SK-N-SH treated with all-trans-retinoic acid at 6 μM for 48 hours (cell line): ENCODE results near the gene PCDHGA5.

Experiments used
- ATAC-seq: fragments of 200-7000 bp; cut with Tn5 transposase; 3 replicates; pipeline ENCODE4 v1.9.1; 2020; ENCODE audit warnings: mild to moderate bottlenecking, moderate library complexity
- ARNTL ChIP-seq: fragments of 450-650 bp; formaldehyde crosslinking; IDR thresholded peaks from 2 replicates; pipeline ENCODE4 v1.5.0; 2020; ENCODE audit warnings: low read depth, mild to moderate bottlenecking, moderate library complexity, borderline replicate concordance
- BACH2 ChIP-seq: fragments of 250-450 bp; sonication (Bioruptor Pico); IDR thresholded peaks from 2 replicates; pipeline ENCODE4 v1.9.0; 2021; ENCODE audit warnings: mild to moderate bottlenecking, borderline replicate concordance
- CREB5 ChIP-seq: fragments of 250-450 bp; sonication (Bioruptor Pico); IDR thresholded peaks from 2 replicates; pipeline ENCODE4 v1.5.1; 2020; ENCODE audit warnings: low read depth, mild to moderate bottlenecking, moderate library complexity
- CSDC2 ChIP-seq: fragments of 250-450 bp; sonication (Bioruptor Pico); IDR thresholded peaks from 2 replicates; pipeline ENCODE4 v1.5.0; 2020; ENCODE audit warnings: mild to moderate bottlenecking, moderate library complexity
- CSRNP3 ChIP-seq: fragments of 250-450 bp; sonication (Bioruptor Pico); IDR thresholded peaks from 2 replicates; pipeline ENCODE4 v1.5.1; 2021; ENCODE audit warnings: mild to moderate bottlenecking, moderate library complexity
- GLIS3 ChIP-seq: fragments of 250-450 bp; sonication (Bioruptor Pico); IDR thresholded peaks from 2 replicates; pipeline ENCODE4 v1.5.0; 2020; ENCODE audit warnings: mild to moderate bottlenecking, moderate library complexity
- ISL1 ChIP-seq: fragments of 250-450 bp; sonication (Bioruptor Pico); IDR thresholded peaks from 2 replicates; pipeline ENCODE4 v2.1.2; 2022; ENCODE audit warnings: mild to moderate bottlenecking, moderate library complexity
- OSR1 ChIP-seq: fragments of 250-450 bp; sonication (Bioruptor Pico); IDR thresholded peaks from 2 replicates; pipeline ENCODE4 v1.8.0; 2022; ENCODE audit warnings: moderate library complexity, mild to moderate bottlenecking, inconsistent platforms
- PATZ1 ChIP-seq: fragments of 250-450 bp; sonication (Bioruptor Pico); IDR thresholded peaks from 2 replicates; pipeline ENCODE4 v1.8.0; 2020; ENCODE audit warnings: mild to moderate bottlenecking, moderate library complexity, borderline replicate concordance
- PPARA ChIP-seq: fragments of 250-450 bp; sonication (Bioruptor Pico); IDR thresholded peaks from 2 replicates; pipeline ENCODE4 v1.5.0; 2020; ENCODE audit warnings: mild to moderate bottlenecking, borderline replicate concordance
- RARB ChIP-seq: fragments of 250-450 bp; sonication (Bioruptor Pico); IDR thresholded peaks from 2 replicates; pipeline ENCODE4 v1.8.0; 2021; ENCODE audit warnings: mild to moderate bottlenecking, moderate library complexity
- SNAI2 ChIP-seq: fragments of 250-450 bp; sonication (Bioruptor Pico); IDR thresholded peaks from 2 replicates; pipeline ENCODE4 v1.5.0; 2020; ENCODE audit warnings: mild to moderate bottlenecking, moderate library complexity
- TCF4 ChIP-seq: fragments of 250-450 bp; sonication (Bioruptor Pico); IDR thresholded peaks from 2 replicates; pipeline ENCODE4 v1.8.0; 2021; ENCODE audit warnings: mild to moderate bottlenecking, moderate library complexity, borderline replicate concordance
- TSHZ2 ChIP-seq: fragments of 250-450 bp; sonication (Bioruptor Pico); IDR thresholded peaks from 2 replicates; pipeline ENCODE4 v1.5.0; 2020; ENCODE audit warnings: mild to moderate bottlenecking, moderate library complexity
- ZC3H10 ChIP-seq: fragments of 250-450 bp; sonication (Bioruptor Pico); IDR thresholded peaks from 2 replicates; pipeline ENCODE4 v1.5.1; 2021; ENCODE audit warnings: mild to moderate bottlenecking, moderate library complexity
- ZFP3 ChIP-seq: fragments of 250-450 bp; sonication (Bioruptor Pico); IDR thresholded peaks from 2 replicates; pipeline ENCODE4 v1.5.0; 2020; ENCODE audit warnings: mild to moderate bottlenecking, moderate library complexity
- ZFP30 ChIP-seq: fragments of 450-650 bp; formaldehyde crosslinking; IDR thresholded peaks from 2 replicates; pipeline ENCODE4 v1.5.0; 2022; ENCODE audit warnings: mild to moderate bottlenecking, moderate library complexity
- ZNF565 ChIP-seq: fragments of 450-650 bp; formaldehyde crosslinking; conservative IDR thresholded peaks from 2 replicates; pipeline ENCODE4 v1.5.0; 2020; ENCODE audit warnings: low read depth, mild to moderate bottlenecking, moderate library complexity
- ZNF70 ChIP-seq: fragments of 450-650 bp; formaldehyde crosslinking; IDR thresholded peaks from 2 replicates; pipeline ENCODE4 v1.5.0; 2020; ENCODE audit warnings: mild to moderate bottlenecking, moderate library complexity
- ZNF8 ChIP-seq: fragments of 450-650 bp; formaldehyde crosslinking; IDR thresholded peaks from 2 replicates; pipeline ENCODE4 v1.5.0; 2020; ENCODE audit warnings: mild to moderate bottlenecking, moderate library complexity

Gene PCDHGA5

GRCh38 chr5:141349917-141350619 is 13.9 kb upstream of the PCDHGA5 start, which contains the start of gene PCDHGB1 (continued):
- no peak for TF ChIP-seq PATZ1 (CRISPR knock-in tag)
- no peak for TF ChIP-seq CSDC2 (CRISPR knock-in tag)
- TF ChIP-seq TCF4 (CRISPR knock-in tag): no peak
- TF ChIP-seq ZFP3 (CRISPR knock-in tag): no peak
- no peak for TF ChIP-seq GLIS3 (CRISPR knock-in tag)
- no peak for TF ChIP-seq OSR1 (CRISPR knock-in tag)
- no peak for TF ChIP-seq CSRNP3 (CRISPR knock-in tag)
- TF ChIP-seq ZNF8: no peak

- TF ChIP-seq BACH2 (CRISPR knock-in tag): no peak
- no peak for TF ChIP-seq TCF4 (CRISPR knock-in tag)
- no peak for TF ChIP-seq ZC3H10 (CRISPR knock-in tag)
- no peak for TF ChIP-seq CSRNP3 (CRISPR knock-in tag)
- no peak for TF ChIP-seq CSDC2 (CRISPR knock-in tag)
- TF ChIP-seq ARNTL (CRISPR knock-in tag): no peak
- TF ChIP-seq OSR1 (CRISPR knock-in tag): no peak
- no peak for TF ChIP-seq CREB5 (CRISPR knock-in tag)
- no peak for ATAC-seq
Observed at GRCh38 chr5:141351591-141351990, 12.4 kb upstream of the PCDHGA5 start.

GRCh38 chr5:141354900-141355469 is 9.0 kb upstream of the PCDHGA5 start, which contains the start of gene PCDHGA4:
Gene PCDHGA4, plus strand, starts transcription at chr5:141355021. Its CDS starts 87 bp downstream, at chr5:141355108.
- no peak for ATAC-seq
- no peak for TF ChIP-seq SNAI2 (CRISPR knock-in tag)
- no peak for TF ChIP-seq ISL1 (CRISPR knock-in tag)
- TF ChIP-seq CREB5 (CRISPR knock-in tag): no peak
- no peak for TF ChIP-seq ZNF8
- TF ChIP-seq ARNTL (CRISPR knock-in tag): no peak
- no peak for TF ChIP-seq ZNF70 (CRISPR knock-in tag)
- TF ChIP-seq ZC3H10 (CRISPR knock-in tag): no peak
- no peak for TF ChIP-seq CSRNP3 (CRISPR knock-in tag)
- no peak for TF ChIP-seq PATZ1 (CRISPR knock-in tag)
- TF ChIP-seq TSHZ2 (CRISPR knock-in tag): no peak
- no peak for TF ChIP-seq ZNF565 (CRISPR knock-in tag)
- no peak for TF ChIP-seq ZFP3 (CRISPR knock-in tag)
- no peak for TF ChIP-seq ZFP30 (CRISPR knock-in tag)
- no peak for TF ChIP-seq PPARA (CRISPR knock-in tag)
- no peak for TF ChIP-seq CSDC2 (CRISPR knock-in tag)
- TF ChIP-seq GLIS3 (CRISPR knock-in tag): no peak
- no peak for TF ChIP-seq TCF4 (CRISPR knock-in tag)
- TF ChIP-seq OSR1 (CRISPR knock-in tag): no peak
- TF ChIP-seq RARB (CRISPR knock-in tag): no peak
- no peak for TF ChIP-seq BACH2 (CRISPR knock-in tag)
